C4-2B (cell line): Measurements from ENCODE around the gene CCDC69.

ENCODE experiments used
- ZFX ChIP-seq: fragments of 450-650 bp; IDR thresholded peaks from 2 replicates; pipeline ENCODE4 v1.6.1; 2017
- TF ChIP-seq, protein P1 (sequence below): fragments of 450-650 bp; conservative IDR thresholded peaks from 2 replicates; pipeline ENCODE4 v1.5.1; 2017; ENCODE audit warnings: mild to moderate bottlenecking

GRCh38 chr5:151153300-151153699 lies 70.6 kb downstream of the CCDC69 start:
- TF ChIP-seq, protein P1, sequence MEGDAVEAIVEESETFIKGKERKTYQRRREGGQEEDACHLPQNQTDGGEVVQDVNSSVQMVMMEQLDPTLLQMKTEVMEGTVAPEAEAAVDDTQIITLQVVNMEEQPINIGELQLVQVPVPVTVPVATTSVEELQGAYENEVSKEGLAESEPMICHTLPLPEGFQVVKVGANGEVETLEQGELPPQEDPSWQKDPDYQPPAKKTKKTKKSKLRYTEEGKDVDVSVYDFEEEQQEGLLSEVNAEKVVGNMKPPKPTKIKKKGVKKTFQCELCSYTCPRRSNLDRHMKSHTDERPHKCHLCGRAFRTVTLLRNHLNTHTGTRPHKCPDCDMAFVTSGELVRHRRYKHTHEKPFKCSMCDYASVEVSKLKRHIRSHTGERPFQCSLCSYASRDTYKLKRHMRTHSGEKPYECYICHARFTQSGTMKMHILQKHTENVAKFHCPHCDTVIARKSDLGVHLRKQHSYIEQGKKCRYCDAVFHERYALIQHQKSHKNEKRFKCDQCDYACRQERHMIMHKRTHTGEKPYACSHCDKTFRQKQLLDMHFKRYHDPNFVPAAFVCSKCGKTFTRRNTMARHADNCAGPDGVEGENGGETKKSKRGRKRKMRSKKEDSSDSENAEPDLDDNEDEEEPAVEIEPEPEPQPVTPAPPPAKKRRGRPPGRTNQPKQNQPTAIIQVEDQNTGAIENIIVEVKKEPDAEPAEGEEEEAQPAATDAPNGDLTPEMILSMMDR: no peak
- TF ChIP-seq ZFX: no peak
